Measurements from ENCODE around the gene BAG1. TPM values are rescaled to one million over a fixed set of nuclear protein-coding genes. Genes with fewer than 3 reads are reported as not detected.

Gene BAG1
- total RNA-seq, 4 donors from 2014 or later = 81.5 to 244 (median 158) TPM

GRCh38 chr9:33254211-33254610, 10.3 kb downstream of the BAG1 start:
- in situ Hi-C loops (cut with MboI; ENCODE audit: low sequenced_read_pairs in 4 of 4) (no loop called here), intact Hi-C loops (cut with DNase I; ENCODE audit: low total_unique reads) (no loop called here)
- no peak for ATAC-seq

DNA sequence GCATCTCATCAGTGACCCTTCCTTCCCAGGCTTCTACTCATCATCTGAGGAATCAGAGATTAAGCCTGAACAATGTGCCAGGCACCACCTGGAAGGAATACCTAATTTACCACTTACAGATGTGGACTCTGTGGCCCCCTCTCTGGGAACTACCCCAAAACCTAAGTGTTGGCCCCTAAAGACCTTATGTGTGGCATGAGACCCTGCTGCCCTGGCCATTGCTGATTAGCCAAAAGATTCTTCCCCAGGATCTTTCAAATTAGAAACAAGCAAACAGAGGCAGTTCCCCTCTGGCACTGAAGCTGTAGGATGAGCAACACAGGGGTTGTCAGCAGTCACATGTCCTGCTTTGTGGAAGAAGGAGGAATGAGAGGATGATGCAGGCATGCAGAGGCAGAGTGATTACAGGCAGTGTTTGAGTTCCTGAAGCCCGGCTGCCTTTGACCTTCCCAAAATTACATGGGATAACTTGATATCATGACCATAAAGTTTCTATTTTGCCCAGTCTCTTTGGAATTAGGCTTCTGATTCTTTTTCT, 14.0 kb downstream of the BAG1 start:
- no peak for ATAC-seq
- in situ Hi-C loops (cut with MboI; ENCODE audit: low sequenced_read_pairs in 4 of 4) = no loop called here

More at GRCh38 chr9:33254211-33254610, 10.3 kb downstream of the BAG1 start:
- Histone ChIP-seq H3K4me3 (no peak overlapping the region), H3K9me3 (no peaks in the 10 kb centered on the region), H3K27me3 (no peaks in the 10 kb centered on the region), H3K4me1 (peaks cover 15 to 25% of the 10 kb centered on the region in 2 donors), H3K36me3 (peaks cover 5 to 72% of the 10 kb centered on the region in 2 donors), H3K27ac (peak overlapping the region in 1 of 4 donors; percentile 7)
- no peak for DNase-seq
- TF ChIP-seq POLR2A (IDR thresholded peaks at IDR 0.05) (no peak), CTCF (IDR thresholded peaks at IDR 0.05 in 4 of 5, conservative IDR thresholded peaks at IDR 0.05 in 1 of 5) (no peak)

GRCh38 chr9:33249983-33250382, 14.5 kb downstream of the BAG1 start:
- Histone ChIP-seq H3K4me1 (no peaks in the 10 kb centered on the region), H3K27me3 (no peaks in the 10 kb centered on the region), H3K27ac (no peak overlapping the region), H3K9me3 (no peaks in the 10 kb centered on the region), H3K4me3 (no peak overlapping the region), H3K36me3 (peaks cover 3 to 42% of the 10 kb centered on the region in 2 donors)
- no peak for DNase-seq
- no peak for TF ChIP-seq CTCF (IDR thresholded peaks at IDR 0.05 in 4 of 5, conservative IDR thresholded peaks at IDR 0.05 in 1 of 5)
- no peak for TF ChIP-seq POLR2A (IDR thresholded peaks at IDR 0.05)
- intact Hi-C loops (cut with DNase I; ENCODE audit: low total_unique reads) (no loop called here), in situ Hi-C loops (cut with MboI; ENCODE audit: low sequenced_read_pairs in 4 of 4) (no loop called here)
- no peak for ATAC-seq

More for the DNA sequence above, 14.0 kb downstream of the BAG1 start:
- Histone ChIP-seq H3K27ac (no peak overlapping the region), H3K4me1 (no peaks in the 10 kb centered on the region), H3K9me3 (no peaks in the 10 kb centered on the region), H3K36me3 (peaks cover 3 to 48% of the 10 kb centered on the region in 2 donors), H3K4me3 (no peak overlapping the region), H3K27me3 (no peaks in the 10 kb centered on the region)
- intact Hi-C loops (cut with DNase I; ENCODE audit: low total_unique reads) = no loop called here
- TF ChIP-seq CTCF (IDR thresholded peaks at IDR 0.05 in 4 of 5, conservative IDR thresholded peaks at IDR 0.05 in 1 of 5) (no peak), POLR2A (IDR thresholded peaks at IDR 0.05) (no peak)
- no peak for DNase-seq

DNA sequence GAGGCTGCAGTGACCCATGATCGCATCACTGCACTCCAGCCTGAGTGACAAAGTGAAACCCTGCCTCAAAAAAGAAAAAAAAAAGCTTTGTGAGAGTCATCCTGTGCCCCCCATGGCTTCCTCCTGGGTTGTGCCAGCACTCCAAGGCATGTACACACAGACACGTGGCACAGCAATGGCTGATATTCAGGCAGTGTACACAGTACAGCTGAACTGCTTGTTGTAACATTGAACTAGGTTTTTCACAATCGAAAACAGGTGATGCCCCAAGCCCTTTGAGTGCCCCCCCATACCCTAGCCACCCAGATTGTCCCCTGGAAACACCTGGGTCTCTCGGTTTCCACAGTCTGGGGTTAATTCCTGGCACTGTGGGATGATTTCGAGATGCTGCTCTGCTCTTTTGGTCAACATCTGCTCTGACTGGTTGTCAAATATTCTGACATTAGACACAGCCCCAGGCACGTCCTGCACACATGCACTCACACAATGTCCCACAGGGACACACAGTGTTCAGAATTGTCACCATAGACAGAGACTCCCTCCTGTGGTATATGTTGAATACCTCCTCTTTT, 15.3 kb downstream of the BAG1 start:
- ATAC-seq = no peak
- intact Hi-C loops (cut with DNase I; ENCODE audit: low total_unique reads) = no loop called here

More for the DNA sequence above, 15.3 kb downstream of the BAG1 start:
- no peaks in the 10 kb centered on the region for H3K4me1 ChIP-seq
- peaks cover 0 to 34% of the 10 kb centered on the region in 2 donors for H3K36me3 ChIP-seq
- no peaks in the 10 kb centered on the region for H3K9me3 ChIP-seq
- TF ChIP-seq CTCF (IDR thresholded peaks at IDR 0.05 in 4 of 5, conservative IDR thresholded peaks at IDR 0.05 in 1 of 5) (no peak), POLR2A (IDR thresholded peaks at IDR 0.05) (no peak)
- in situ Hi-C loops (cut with MboI; ENCODE audit: low sequenced_read_pairs in 4 of 4) = no loop called here
- no peak for DNase-seq
- no peaks in the 10 kb centered on the region for H3K27me3 ChIP-seq
- no peak overlapping the region for H3K27ac ChIP-seq
- H3K4me3 ChIP-seq = no peak overlapping the region

All from gastrocnemius medialis (tissue), 4 donors.